Mesenchymal stem cell (in vitro differentiated cells and primary cell): ENCODE data around the gene RPL28.
"Not testable (repeated sequence)": the region's sequence is repeated elsewhere in the genome, so short reads cannot be mapped to it uniquely, and the experiment has no call there.

Source experiments
- DNase-seq: peaks from one replicate; pipeline ENCODE4 v3.0.0-alpha.2; 2013
- H2AFZ ChIP-seq: one replicate; pipeline ENCODE4 v1.6.1; 2013; ENCODE audit warnings: low read depth, mild to moderate bottlenecking, control low read depth, inconsistent platforms, low read length, moderate library complexity
- H2AK5ac ChIP-seq: 2 replicates; pipeline ENCODE4 v1.6.1; 2013; ENCODE audit warnings: low read length, moderate library complexity, mild to moderate bottlenecking, inconsistent platforms; ENCODE audit not compliant: severe bottlenecking
- H2BK120ac ChIP-seq: one replicate; pipeline ENCODE4 v1.6.1; 2013; ENCODE audit warnings: low read depth, mild to moderate bottlenecking, inconsistent platforms, low read length, moderate library complexity
- H2BK12ac ChIP-seq, 2 experiments: one replicate each; pipeline ENCODE4 v1.6.1; 2013; ENCODE audit warnings: inconsistent platforms in 2 of 2, low read length in 2 of 2, mild to moderate bottlenecking in 2 of 2, moderate library complexity in 2 of 2, control low read depth in 1 of 2
- H2BK15ac ChIP-seq: one replicate; pipeline ENCODE4 v1.6.1; 2013; ENCODE audit warnings: mild to moderate bottlenecking, low read depth, inconsistent platforms; ENCODE audit not compliant: poor library complexity, severe bottlenecking
- H2BK5ac ChIP-seq: 2 replicates; pipeline ENCODE4 v1.6.1; 2013; ENCODE audit warnings: low read depth, mild to moderate bottlenecking, low read length, control low read depth, inconsistent platforms; ENCODE audit not compliant: poor library complexity, severe bottlenecking
- H3K14ac ChIP-seq, 2 experiments: one replicate each; pipeline ENCODE4 v1.6.1; 2013; ENCODE audit warnings: inconsistent platforms in 2 of 2, low read length in 2 of 2, control low read depth in 1 of 2, mild to moderate bottlenecking in 1 of 2, moderate library complexity in 1 of 2
- H3K18ac ChIP-seq, 2 experiments: one replicate each; pipeline ENCODE4 v1.6.1; 2013; ENCODE audit warnings: inconsistent platforms in 2 of 2, low read length in 2 of 2, control low read depth in 1 of 2, low read depth in 1 of 2, mild to moderate bottlenecking in 1 of 2
- H3K23ac ChIP-seq, 2 experiments: one replicate each; pipeline ENCODE4 v1.6.1; 2013; ENCODE audit warnings: inconsistent platforms in 2 of 2, low read length in 2 of 2, mild to moderate bottlenecking in 2 of 2, moderate library complexity in 2 of 2, control low read depth in 1 of 2
- H3K27ac ChIP-seq: 2 replicates; pipeline ENCODE4 v1.5.1; 2013; ENCODE audit warnings: mild to moderate bottlenecking, moderate library complexity, low read length, control low read depth, inconsistent platforms; ENCODE audit not compliant: poor library complexity, severe bottlenecking
- H3K27me3 ChIP-seq, 2 experiments: 2 replicates each; pipeline versions ENCODE4 v1.6.1 to v1.7.0; 2013; ENCODE audit warnings: low read length in 2 of 2, mild to moderate bottlenecking in 2 of 2, moderate library complexity in 2 of 2, control low read depth in 1 of 2, inconsistent platforms in 1 of 2; ENCODE audit not compliant: control insufficient read depth in 1 of 2, insufficient read depth in 1 of 2
- H3K36me3 ChIP-seq, 2 experiments: 2 replicates each; pipeline versions ENCODE4 v1.6.1 to v1.7.0; 2013; ENCODE audit warnings: low read length in 2 of 2, control low read depth in 1 of 2, inconsistent platforms in 1 of 2, low read depth in 1 of 2, mild to moderate bottlenecking in 1 of 2; ENCODE audit not compliant: insufficient read depth in 2 of 2, control insufficient read depth in 1 of 2
- H3K4ac ChIP-seq, 2 experiments: one replicate each; pipeline ENCODE4 v1.6.1; 2013; ENCODE audit warnings: inconsistent platforms in 2 of 2, low read length in 2 of 2, mild to moderate bottlenecking in 2 of 2, moderate library complexity in 2 of 2, control low read depth in 1 of 2, low read depth in 1 of 2
- H3K4me1 ChIP-seq: 2 replicates; pipeline ENCODE4 v1.6.1; 2013; ENCODE audit warnings: low read depth, low read length, control low read depth; ENCODE audit not compliant: control insufficient read depth, insufficient read depth
- H3K4me2 ChIP-seq: 2 replicates; pipeline ENCODE4 v1.6.1; 2013; ENCODE audit warnings: low read length, mild to moderate bottlenecking, inconsistent platforms; ENCODE audit not compliant: poor library complexity, severe bottlenecking
- H3K4me3 ChIP-seq, 2 experiments: 2 replicates each; pipeline versions ENCODE4 v1.5.1 to v1.7.0; 2013; ENCODE audit warnings: low read length in 2 of 2, mild to moderate bottlenecking in 2 of 2, control low read depth in 1 of 2, low read depth in 1 of 2; ENCODE audit not compliant: insufficient read depth in 1 of 2
- H3K79me1 ChIP-seq: replicated peaks from 2 replicates; pipeline ENCODE4 v1.6.1; 2013; ENCODE audit warnings: mild to moderate bottlenecking, control low read depth, low read length, inconsistent platforms; ENCODE audit not compliant: poor library complexity, severe bottlenecking
- H3K9ac ChIP-seq: 2 replicates; pipeline ENCODE4 v1.7.0; 2013; ENCODE audit warnings: mild to moderate bottlenecking, low read length, moderate library complexity
- H3K9me3 ChIP-seq: 2 replicates; pipeline ENCODE4 v1.7.0; 2013; ENCODE audit warnings: mild to moderate bottlenecking, low read length; ENCODE audit not compliant: control insufficient read depth
- H4K8ac ChIP-seq: one replicate; pipeline ENCODE4 v1.6.1; 2013; ENCODE audit warnings: inconsistent platforms, mild to moderate bottlenecking, low read length, moderate library complexity
- H4K91ac ChIP-seq: one replicate; pipeline ENCODE4 v1.6.1; 2013; ENCODE audit warnings: mild to moderate bottlenecking, low read length, inconsistent platforms
- WGBS: methylation state at CpG from one replicate; pipeline ENCODE4 v1.1.7; 2013; ENCODE audit warnings: mixed read lengths; 5-methylcytosine and 5-hydroxymethylcytosine counted together

Gene RPL28

DNA sequence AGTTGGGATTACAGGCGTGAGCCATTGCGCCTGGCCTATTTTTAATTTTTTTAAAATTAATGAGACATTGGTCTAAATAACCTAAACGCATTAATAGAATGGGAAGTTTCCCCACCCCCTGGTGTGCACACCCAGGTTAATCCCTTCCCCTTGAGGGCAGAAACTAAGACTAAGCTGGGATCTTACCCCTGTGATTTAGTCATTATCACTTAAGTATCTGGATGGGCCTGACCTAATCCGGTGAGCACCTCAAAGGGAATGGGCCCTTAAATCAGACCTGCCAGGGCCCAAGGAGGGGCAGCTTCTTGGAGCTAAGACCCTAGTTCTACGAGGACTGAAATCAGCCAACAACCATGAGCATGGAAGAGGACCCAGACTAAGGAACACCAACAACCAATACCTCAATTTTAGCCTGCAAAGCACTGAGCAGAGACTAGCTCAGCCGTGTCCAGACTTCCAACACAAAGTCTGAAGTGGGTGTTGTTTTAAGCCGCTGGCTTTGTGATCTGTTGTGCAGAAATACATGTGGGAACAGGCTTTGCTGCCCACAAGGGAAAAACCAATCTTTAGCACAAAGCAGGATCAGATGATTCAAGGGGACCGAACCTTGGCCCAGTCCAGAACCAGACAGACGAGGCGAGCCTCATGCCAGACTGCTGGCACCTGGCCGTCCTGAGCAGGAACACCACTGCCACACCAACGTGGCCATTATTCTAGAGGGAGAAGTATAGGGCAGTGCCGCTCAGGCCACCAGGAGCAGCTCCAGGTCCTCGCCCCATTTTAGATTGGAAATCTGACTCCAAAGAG is 14.8 kb downstream of the RPL28 start:
- no peak overlapping the region for H4K8ac ChIP-seq
- H2AK5ac ChIP-seq: no peak overlapping the region
- H2BK5ac ChIP-seq: no peak overlapping the region
- H2BK120ac ChIP-seq: no peak overlapping the region
- WGBS: 92% methylated on average over 12 of the region's 14 CpGs
- no peak overlapping the region for H3K23ac ChIP-seq
- peaks cover 4% of the 10 kb centered on the region for H3K4me1 ChIP-seq
- H3K14ac ChIP-seq: no peak overlapping the region
- no peak overlapping the region for H3K27ac ChIP-seq
- H2BK12ac ChIP-seq: no peak overlapping the region
- no peak for DNase-seq
- no peak overlapping the region for H3K4me2 ChIP-seq
- peak overlapping the region; percentile 46 for H4K91ac ChIP-seq
- H3K9ac ChIP-seq: no peak overlapping the region
- H3K9me3 ChIP-seq: no peaks in the 10 kb centered on the region
- peaks cover 9% of the 10 kb centered on the region for H3K79me1 ChIP-seq
- peaks cover 42 to 49% of the 10 kb centered on the region in 2 experiments for H3K36me3 ChIP-seq
- H3K18ac ChIP-seq: no peak overlapping the region
- H3K4ac ChIP-seq: no peak overlapping the region
- no peak overlapping the region for H2BK15ac ChIP-seq
- H3K4me3 ChIP-seq: no peak overlapping the region
- H3K27me3 ChIP-seq: no peaks in the 10 kb centered on the region
- H2AFZ ChIP-seq: no peak overlapping the region

DNA sequence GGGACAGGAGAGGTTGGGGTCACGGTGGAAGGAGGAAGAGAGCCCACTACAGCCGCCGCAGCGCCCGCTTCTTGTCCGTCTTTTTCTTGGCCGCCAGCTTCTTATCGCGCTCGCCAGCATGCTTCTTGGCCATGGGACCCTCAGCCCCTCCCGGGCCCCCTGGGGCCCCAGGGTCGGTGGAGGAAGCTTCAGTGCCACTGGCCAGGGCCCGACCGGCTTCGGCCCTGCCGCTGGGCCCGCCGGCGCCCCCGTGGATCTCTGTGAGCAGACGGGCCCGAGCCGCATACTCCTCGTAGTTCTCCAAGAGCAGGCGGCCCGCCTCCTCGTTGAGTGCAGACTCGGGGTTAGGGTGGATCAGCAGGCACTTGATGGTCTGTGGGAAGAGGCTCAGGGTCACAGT is 15.7 kb downstream of the RPL28 start:
- H3K79me1 ChIP-seq, H2AFZ ChIP-seq, H3K23ac ChIP-seq, H3K18ac ChIP-seq, H3K4me2 ChIP-seq, H3K27me3 ChIP-seq, H4K91ac ChIP-seq, H2BK15ac ChIP-seq, H2BK5ac ChIP-seq, H3K9ac ChIP-seq, H2AK5ac ChIP-seq, H3K27ac ChIP-seq, H4K8ac ChIP-seq, H3K4ac ChIP-seq, H3K9me3 ChIP-seq, H3K14ac ChIP-seq, H2BK12ac ChIP-seq, H2BK120ac ChIP-seq, DNase-seq, H3K4me3 ChIP-seq: not testable (repeated sequence)
- H3K4me1 ChIP-seq: peaks cover 12% of the 10 kb centered on the region
- WGBS: 89% methylated on average over 9 of the region's 28 CpGs
- peaks cover 50 to 58% of the 10 kb centered on the region in 2 experiments for H3K36me3 ChIP-seq

DNA sequence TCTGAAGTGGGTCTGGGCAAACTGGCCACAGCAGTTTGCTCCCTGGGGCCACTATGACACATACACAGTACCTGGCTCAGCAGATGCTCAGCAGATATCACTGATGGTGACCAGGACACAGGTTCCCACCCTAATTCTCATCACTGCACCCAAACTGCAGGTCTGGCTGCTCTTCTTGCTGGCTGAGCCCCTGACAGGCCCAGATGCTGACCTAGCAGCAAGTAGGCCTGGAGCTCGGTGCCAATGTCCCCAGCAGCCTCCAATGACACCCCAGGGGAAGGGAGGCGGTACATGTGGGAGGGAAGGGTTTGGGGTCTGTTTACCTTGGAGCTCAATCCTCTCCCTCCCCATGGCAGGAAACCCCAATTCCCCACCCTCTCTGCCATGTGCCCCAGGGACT is 16.8 kb downstream of the RPL28 start:
- peaks cover 9% of the 10 kb centered on the region for H3K79me1 ChIP-seq
- DNase-seq: no peak
- no peak overlapping the region for H2AK5ac ChIP-seq
- no peak overlapping the region for H2AFZ ChIP-seq
- no peak overlapping the region for H2BK12ac ChIP-seq
- H2BK5ac ChIP-seq: no peak overlapping the region
- H3K4me3 ChIP-seq: no peak overlapping the region
- H3K27ac ChIP-seq: no peak overlapping the region
- peaks cover 17% of the 10 kb centered on the region for H3K4me1 ChIP-seq
- H3K9ac ChIP-seq: no peak overlapping the region
- 100% methylated on average over 1 of the region's 2 CpGs for WGBS
- no peak overlapping the region for H3K18ac ChIP-seq
- H4K8ac ChIP-seq: no peak overlapping the region
- no peak overlapping the region for H3K4ac ChIP-seq
- H3K4me2 ChIP-seq: no peak overlapping the region
- H3K23ac ChIP-seq: no peak overlapping the region
- no peaks in the 10 kb centered on the region for H3K27me3 ChIP-seq
- H3K36me3 ChIP-seq: peaks cover 50 to 61% of the 10 kb centered on the region in 2 experiments
- no peak overlapping the region for H3K14ac ChIP-seq
- no peaks in the 10 kb centered on the region for H3K9me3 ChIP-seq
- H4K91ac ChIP-seq: no peak overlapping the region
- H2BK120ac ChIP-seq: no peak overlapping the region
- no peak overlapping the region for H2BK15ac ChIP-seq

DNA sequence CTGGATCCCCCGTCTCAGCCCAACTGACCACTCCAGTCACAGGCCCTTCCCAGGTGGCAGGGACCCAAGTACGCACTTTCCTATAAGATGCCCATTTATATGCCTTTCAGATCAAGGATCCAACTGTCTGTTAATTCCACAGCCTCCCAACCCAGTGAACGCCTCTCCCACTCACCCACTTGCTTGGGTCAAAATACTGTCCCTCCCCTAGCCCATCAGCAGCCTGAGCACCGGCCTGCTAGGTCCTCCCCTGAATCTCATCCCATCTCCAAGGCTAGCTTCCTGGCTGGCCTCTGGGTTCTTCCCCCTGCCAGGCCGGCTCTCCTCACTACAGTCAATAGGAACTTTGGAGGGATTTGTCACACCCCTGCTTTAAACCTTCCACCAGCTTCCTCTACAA is 19.9 kb downstream of the RPL28 start:
- Histone ChIP-seq H3K9ac (peak overlapping the region; percentile 95), H2BK15ac (no peak overlapping the region), H3K4me2 (no peak overlapping the region), H3K27ac (no peak overlapping the region), H3K4ac (no peak overlapping the region), H2AFZ (no peak overlapping the region), H3K14ac (no peak overlapping the region), H3K9me3 (no peaks in the 10 kb centered on the region), H4K8ac (no peak overlapping the region), H2AK5ac (no peak overlapping the region), H2BK12ac (no peak overlapping the region), H3K27me3 (no peaks in the 10 kb centered on the region), H3K23ac (no peak overlapping the region), H3K18ac (no peak overlapping the region), H4K91ac (no peak overlapping the region), H3K4me3 (peak overlapping the region in 1 of 2 experiments; percentile 83), H3K79me1 (peaks cover 9% of the 10 kb centered on the region), H3K4me1 (peaks cover 19% of the 10 kb centered on the region), H3K36me3 (peaks cover 47 to 49% of the 10 kb centered on the region in 2 experiments), H2BK120ac (no peak overlapping the region), H2BK5ac (no peak overlapping the region)
- DNase-seq: no peak
- 93% methylated on average over 5 of the region's 5 CpGs for WGBS
